Subcutaneous abdominal adipose tissue (tissue), 5 donors: ENCODE results near the gene CDH18.
A peak's percentile ranks its signal among the peaks of the same experiment; 100 is the strongest.

Experiments used
- H3K27ac ChIP-seq: one replicate; pipeline ENCODE4 v1.7.0; 2013; ENCODE audit warnings: low read depth, mild to moderate bottlenecking, inconsistent platforms, low read length, moderate library complexity
- H3K27me3 ChIP-seq, 5 donors: one replicate each; pipeline ENCODE4 v1.7.0; 2013; ENCODE audit warnings: low read length in 5 of 5, inconsistent platforms in 1 of 5; ENCODE audit not compliant: control insufficient read depth in 5 of 5, insufficient read depth in 4 of 5
- H3K36me3 ChIP-seq, 5 donors: one replicate each; pipeline ENCODE4 v1.7.0; 2013; ENCODE audit warnings: low read length in 5 of 5; ENCODE audit not compliant: control insufficient read depth in 5 of 5, insufficient read depth in 5 of 5
- H3K4me1 ChIP-seq, 5 donors: one replicate each; pipeline ENCODE4 v1.7.0; 2013; ENCODE audit warnings: low read length in 5 of 5, mild to moderate bottlenecking in 3 of 5, moderate library complexity in 1 of 5; ENCODE audit not compliant: control insufficient read depth in 5 of 5, insufficient read depth in 5 of 5
- H3K4me3 ChIP-seq, 5 donors: one replicate each; pipeline ENCODE4 v1.7.0; 2013; ENCODE audit warnings: low read length in 5 of 5, low read depth in 1 of 5
- H3K9ac ChIP-seq, 5 donors: one replicate each; pipeline ENCODE4 v1.7.0; 2013; ENCODE audit warnings: low read length in 5 of 5, mild to moderate bottlenecking in 4 of 5, moderate library complexity in 3 of 5
- H3K9me3 ChIP-seq, 5 donors: one replicate each; pipeline ENCODE4 v1.7.0; 2013; ENCODE audit warnings: low read length in 5 of 5; ENCODE audit not compliant: control insufficient read depth in 5 of 5
- donor health status: healthy.
- donor health status: healthy.
- donor health status: healthy.
- donor health status: healthy.
- donor health status: healthy.

CDH18 gene

DNA sequence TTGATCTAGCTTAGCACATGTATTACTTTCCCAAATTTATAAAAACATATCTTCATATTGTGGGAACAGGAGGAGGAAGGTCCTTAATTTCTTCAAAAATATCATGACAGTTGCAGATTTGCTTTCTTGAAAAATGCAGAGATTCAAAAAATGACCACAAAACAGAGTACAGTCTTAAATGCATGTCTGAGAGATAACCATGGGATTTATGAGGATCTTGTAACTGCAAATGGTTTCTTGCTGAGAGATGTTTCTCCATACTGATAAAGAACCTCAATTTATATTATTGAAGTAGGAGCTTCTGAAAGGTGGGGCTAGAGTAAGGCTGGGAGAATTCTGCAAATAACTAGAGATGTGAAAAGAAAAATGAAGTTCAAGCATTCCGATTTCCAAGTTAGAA lies 83.2 kb downstream of the CDH18 start:
- Histone ChIP-seq H3K36me3 (no peaks in the 10 kb centered on the region), H3K27ac (no peak overlapping the region), H3K4me3 (no peak overlapping the region), H3K9me3 (no peaks in the 10 kb centered on the region), H3K4me1 (peaks cover 0 to 3% (median 0%) of the 10 kb centered on the region in 5 donors), H3K9ac (no peak overlapping the region), H3K27me3 (no peaks in the 10 kb centered on the region)

- Histone ChIP-seq H3K4me1 (peaks cover 0 to 3% (median 0%) of the 10 kb centered on the region in 5 donors), H3K9me3 (no peaks in the 10 kb centered on the region), H3K27ac (no peak overlapping the region), H3K4me3 (peak overlapping the region in 1 of 5 donors; percentile 29), H3K36me3 (no peaks in the 10 kb centered on the region), H3K9ac (no peak overlapping the region), H3K27me3 (no peaks in the 10 kb centered on the region)
Measured at GRCh38 chr5:19903611-19904010, 84.4 kb downstream of the CDH18 start.

- no peaks in the 10 kb centered on the region for H3K27me3 ChIP-seq
- H3K36me3 ChIP-seq: no peaks in the 10 kb centered on the region
- no peak overlapping the region for H3K4me3 ChIP-seq
- H3K9me3 ChIP-seq: no peaks in the 10 kb centered on the region
- H3K9ac ChIP-seq: no peak overlapping the region
- no peak overlapping the region for H3K27ac ChIP-seq
- peaks cover 0 to 3% (median 0%) of the 10 kb centered on the region in 5 donors for H3K4me1 ChIP-seq
Measured at GRCh38 chr5:19902316-19902934, 85.6 kb downstream of the CDH18 start.

- no peak overlapping the region for H3K4me3 ChIP-seq
- H3K9ac ChIP-seq: no peak overlapping the region
- no peaks in the 10 kb centered on the region for H3K36me3 ChIP-seq
- H3K9me3 ChIP-seq: no peaks in the 10 kb centered on the region
- H3K27ac ChIP-seq: no peak overlapping the region
- peaks cover 0 to 3% (median 0%) of the 10 kb centered on the region in 5 donors for H3K4me1 ChIP-seq
- no peaks in the 10 kb centered on the region for H3K27me3 ChIP-seq
Measured at GRCh38 chr5:19900269-19900668, 87.7 kb downstream of the CDH18 start.

- no peak overlapping the region for H3K4me3 ChIP-seq
- H3K9me3 ChIP-seq: no peaks in the 10 kb centered on the region
Measured at GRCh38 chr5:19891658-19892057, 96.3 kb downstream of the CDH18 start.

GRCh38 chr5:19886123-19886917 lies 101.7 kb downstream of the CDH18 start:
- Histone ChIP-seq H3K27ac (no peak overlapping the region), H3K4me1 (no peaks in the 10 kb centered on the region), H3K9ac (no peak overlapping the region), H3K36me3 (no peaks in the 10 kb centered on the region), H3K4me3 (no peak overlapping the region), H3K9me3 (no peaks in the 10 kb centered on the region), H3K27me3 (no peaks in the 10 kb centered on the region)

More at GRCh38 chr5:19891658-19892057, 96.3 kb downstream of the CDH18 start:
- Histone ChIP-seq H3K36me3 (no peaks in the 10 kb centered on the region), H3K9ac (no peak overlapping the region), H3K4me1 (no peaks in the 10 kb centered on the region), H3K27me3 (no peaks in the 10 kb centered on the region), H3K27ac (no peak overlapping the region)

DNA sequence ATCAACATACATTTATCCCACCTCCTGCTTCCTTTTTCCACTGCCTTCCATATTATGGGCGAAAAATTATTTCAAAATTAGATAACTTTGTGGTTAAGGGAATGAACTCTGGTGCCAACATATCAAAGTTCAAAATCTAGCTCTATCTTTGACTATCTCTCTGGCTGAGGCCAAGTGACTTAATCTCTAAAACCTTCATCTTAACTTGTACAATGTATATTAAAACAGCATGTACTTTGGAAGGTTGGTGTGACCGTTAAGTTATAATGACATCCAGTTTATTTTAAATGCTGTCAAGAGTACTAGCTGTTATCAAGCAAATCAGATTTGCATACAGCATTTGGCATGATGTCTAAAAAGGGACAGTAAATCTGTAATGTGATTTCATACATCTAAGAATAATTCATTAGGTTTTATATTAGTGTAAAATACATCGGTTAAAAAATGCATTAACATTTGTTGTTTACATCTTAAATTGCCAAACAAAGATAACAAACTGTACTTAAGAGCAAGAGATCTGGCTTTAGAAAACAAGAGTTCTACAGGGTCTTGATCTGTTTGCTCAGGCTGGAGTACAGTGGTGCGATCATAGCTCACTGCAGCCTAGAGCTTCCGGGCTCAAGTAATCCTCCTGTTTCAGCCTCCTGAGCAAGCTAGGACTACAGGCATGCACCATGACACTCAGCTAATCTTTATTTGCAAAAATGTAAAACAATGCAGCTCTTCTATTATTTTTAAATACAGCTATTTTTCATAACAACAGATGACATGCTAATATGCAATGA lies 102.8 kb downstream of the CDH18 start:
- Histone ChIP-seq H3K4me1 (no peaks in the 10 kb centered on the region), H3K9ac (no peak overlapping the region), H3K27ac (no peak overlapping the region), H3K36me3 (no peaks in the 10 kb centered on the region), H3K27me3 (no peaks in the 10 kb centered on the region), H3K9me3 (no peaks in the 10 kb centered on the region), H3K4me3 (no peak overlapping the region)

- Histone ChIP-seq H3K9me3 (no peaks in the 10 kb centered on the region), H3K36me3 (no peaks in the 10 kb centered on the region), H3K27ac (no peak overlapping the region), H3K4me1 (no peaks in the 10 kb centered on the region), H3K9ac (no peak overlapping the region), H3K4me3 (no peak overlapping the region), H3K27me3 (no peaks in the 10 kb centered on the region)
Measured at GRCh38 chr5:19880859-19881436, 107.1 kb downstream of the CDH18 start.

- Histone ChIP-seq H3K9ac (no peak overlapping the region), H3K4me1 (no peaks in the 10 kb centered on the region), H3K27me3 (no peaks in the 10 kb centered on the region), H3K9me3 (no peaks in the 10 kb centered on the region), H3K27ac (no peak overlapping the region), H3K4me3 (no peak overlapping the region), H3K36me3 (no peaks in the 10 kb centered on the region)
Measured at GRCh38 chr5:19880458-19880857, 107.5 kb downstream of the CDH18 start.
